ENCODE measurements around the gene RCL1.

The RCL1 gene

GRCh38 chr9:4755026-4755609 is 37.6 kb upstream of the RCL1 start:
- H3K4me3 ChIP-seq (replicated peaks in 1 of 2; ENCODE audit: low read depth in 2 of 2, low read length in 2 of 2) = no peak overlapping the region
- DNase-seq (ENCODE audit: low read depth in 2 of 2) = no peak
- no peak for TF ChIP-seq CTCF (IDR thresholded peaks at IDR 0.05; ENCODE audit: low read depth, low read length)

GRCh38 chr9:4756420-4756819 is 36.3 kb upstream of the RCL1 start:
- no peak overlapping the region for H3K4me3 ChIP-seq (replicated peaks in 1 of 2; ENCODE audit: low read depth in 2 of 2, low read length in 2 of 2)
- TF ChIP-seq CTCF (IDR thresholded peaks at IDR 0.05; ENCODE audit: low read depth, low read length) = no peak
- DNase-seq (ENCODE audit: low read depth in 2 of 2) = no peak

GRCh38 chr9:4760122-4760521 is 32.6 kb upstream of the RCL1 start:
- DNase-seq (ENCODE audit: low read depth in 2 of 2) = no peak
- no peak for TF ChIP-seq CTCF (IDR thresholded peaks at IDR 0.05; ENCODE audit: low read depth, low read length)
- no peak overlapping the region for H3K4me3 ChIP-seq (replicated peaks in 1 of 2; ENCODE audit: low read depth in 2 of 2, low read length in 2 of 2)

- peak; percentile 85 to 86 for DNase-seq (ENCODE audit: low read depth in 2 of 2)
- H3K4me3 ChIP-seq (replicated peaks in 1 of 2; ENCODE audit: low read depth in 2 of 2, low read length in 2 of 2) = no peak overlapping the region
- peak; percentile 72 for TF ChIP-seq CTCF (IDR thresholded peaks at IDR 0.05; ENCODE audit: low read depth, low read length)
These were observed 30.4 kb upstream of the RCL1 start for GRCh38 chr9:4762108-4762885.

GRCh38 chr9:4762886-4763541 is 29.7 kb upstream of the RCL1 start:
- H3K4me3 ChIP-seq (replicated peaks in 1 of 2; ENCODE audit: low read depth in 2 of 2, low read length in 2 of 2) = no peak overlapping the region
- TF ChIP-seq CTCF (IDR thresholded peaks at IDR 0.05; ENCODE audit: low read depth, low read length) = no peak
- peak; percentile 38 to 52 for DNase-seq (ENCODE audit: low read depth in 2 of 2)

GRCh38 chr9:4764033-4764432 is 28.7 kb upstream of the RCL1 start:
- no peak for DNase-seq (ENCODE audit: low read depth in 2 of 2)
- no peak overlapping the region for H3K4me3 ChIP-seq (replicated peaks in 1 of 2; ENCODE audit: low read depth in 2 of 2, low read length in 2 of 2)
- no peak for TF ChIP-seq CTCF (IDR thresholded peaks at IDR 0.05; ENCODE audit: low read depth, low read length)
